ENCODE data around the gene RTL10.

The RTL10 gene

GRCh38 chr22:19854778-19855503, at the start of gene RTL10, which contains the start of gene GNB1L:
RTL10 (minus strand) TSS chr22:19854874; CDS start chr22:19852261, 2,613 bp downstream.
GNB1L (minus strand) TSS chr22:19854874; CDS start chr22:19821355, 33,519 bp downstream.
- DNase-seq (ENCODE audit: low read depth in 3 of 3, low spot score in 1 of 3), result peak; percentile 88 to 93 (median 91)

GRCh38 chr22:19904174-19904856, 49.6 kb upstream of the RTL10 start:
- DNase-seq (ENCODE audit: low read depth in 3 of 3, low spot score in 1 of 3), result no peak

DNA sequence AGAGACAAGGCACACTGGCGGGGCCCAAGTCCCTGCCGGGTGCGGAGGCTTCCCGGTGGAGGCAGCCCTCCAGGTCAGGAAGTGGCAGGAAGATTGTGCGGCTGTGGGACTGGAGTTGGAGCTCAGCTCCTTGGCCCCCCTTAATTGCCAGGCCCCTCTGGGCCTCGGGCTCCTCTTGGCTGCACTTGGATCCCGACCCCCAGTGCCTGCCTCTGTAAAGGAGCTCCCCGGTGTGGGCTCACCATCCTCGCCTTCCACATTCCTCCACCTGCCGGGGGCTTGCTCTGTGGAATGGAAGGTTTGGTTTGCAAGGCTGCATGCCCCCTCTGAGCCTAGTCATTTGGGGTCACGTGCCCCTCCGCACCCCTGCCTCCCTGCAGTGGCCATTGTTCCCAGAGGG, 48.8 kb upstream of the RTL10 start:
- DNase-seq (ENCODE audit: low read depth in 3 of 3, low spot score in 1 of 3), result no peak

DNA sequence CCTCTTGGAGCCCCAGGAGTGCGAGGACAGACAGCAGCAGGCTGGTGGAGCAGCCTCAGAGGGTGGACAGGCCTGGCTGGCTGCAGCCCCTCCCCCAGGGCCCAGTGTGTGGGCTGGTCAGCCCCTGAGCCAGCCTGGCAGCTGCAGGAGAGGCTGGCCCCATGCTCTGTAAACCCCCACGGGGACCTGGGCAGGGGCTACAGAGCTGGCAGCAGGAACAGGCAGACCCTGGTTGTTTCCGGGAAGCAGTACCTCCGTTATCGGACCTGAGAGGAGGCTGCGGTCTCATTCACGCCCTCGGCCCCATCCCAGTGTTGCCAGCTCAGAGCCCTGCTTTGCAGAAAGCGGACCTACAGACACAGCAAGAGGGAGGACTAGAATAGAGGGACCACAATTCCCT, 48.4 kb upstream of the RTL10 start:
- no peak for DNase-seq (ENCODE audit: low read depth in 3 of 3, low spot score in 1 of 3)

DNA sequence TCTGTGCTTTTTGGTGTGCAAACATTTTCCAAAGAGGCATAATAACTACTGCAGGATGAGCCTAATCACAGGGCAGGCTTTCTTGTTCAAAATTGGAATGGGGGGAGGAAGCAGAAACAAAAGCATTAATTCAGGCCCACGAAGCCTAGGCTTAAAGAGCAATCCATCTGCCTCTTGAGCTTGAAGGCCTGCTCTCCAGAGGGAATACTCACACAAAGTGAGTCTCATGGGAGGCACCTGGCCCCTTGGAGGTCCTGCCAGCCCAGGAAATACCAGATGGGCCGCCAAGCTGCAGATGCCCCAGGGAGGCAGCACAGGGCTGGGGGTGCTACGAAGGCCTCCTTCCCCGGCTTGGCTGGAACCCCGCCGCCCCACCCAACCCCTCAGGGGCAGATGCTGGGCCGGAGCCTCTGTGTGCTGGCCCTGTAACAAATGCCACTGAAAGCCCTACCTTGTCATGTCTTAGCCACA, 47.6 kb upstream of the RTL10 start:
- DNase-seq (ENCODE audit: low read depth in 3 of 3, low spot score in 1 of 3), result no peak

GRCh38 chr22:19901577-19902244, 47.0 kb upstream of the RTL10 start:
- no peak for DNase-seq (ENCODE audit: low read depth in 3 of 3, low spot score in 1 of 3)

DNA sequence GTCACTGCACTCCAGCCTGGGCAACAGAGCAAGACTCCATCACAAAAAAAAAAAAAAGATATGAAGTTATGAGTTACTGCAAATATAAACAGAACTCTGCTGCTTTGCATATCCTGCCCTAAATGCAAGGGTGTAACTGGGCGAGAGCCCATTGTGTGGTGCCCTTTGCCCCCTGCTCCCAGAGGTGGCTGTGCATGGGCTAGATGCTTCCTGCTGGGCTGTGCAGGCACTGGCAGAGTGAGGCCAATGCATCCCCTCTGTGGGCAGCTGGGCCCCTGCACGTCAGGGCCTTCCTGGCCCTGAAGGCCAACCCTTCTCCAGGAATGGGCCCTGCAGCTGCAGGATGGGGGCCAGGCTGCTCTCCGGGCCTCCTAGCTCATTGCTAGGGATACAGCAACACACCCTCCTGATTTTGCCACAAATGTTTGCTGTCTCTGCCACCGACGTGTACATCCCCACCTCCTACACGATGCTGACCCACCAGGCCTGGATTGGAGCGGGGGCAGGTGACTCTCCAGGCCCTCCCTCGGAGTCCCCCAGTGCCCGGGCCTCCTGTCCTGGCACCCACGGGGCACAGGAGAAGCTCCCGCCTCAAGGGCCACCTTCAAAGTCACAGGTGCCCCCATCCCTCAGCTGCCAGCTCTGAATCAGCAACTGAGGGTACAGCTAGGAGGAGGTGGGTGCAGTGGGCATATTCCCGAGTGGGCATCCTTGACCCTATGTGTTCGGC, 46.2 kb upstream of the RTL10 start:
- no peak for DNase-seq (ENCODE audit: low read depth in 3 of 3, low spot score in 1 of 3)

DNA sequence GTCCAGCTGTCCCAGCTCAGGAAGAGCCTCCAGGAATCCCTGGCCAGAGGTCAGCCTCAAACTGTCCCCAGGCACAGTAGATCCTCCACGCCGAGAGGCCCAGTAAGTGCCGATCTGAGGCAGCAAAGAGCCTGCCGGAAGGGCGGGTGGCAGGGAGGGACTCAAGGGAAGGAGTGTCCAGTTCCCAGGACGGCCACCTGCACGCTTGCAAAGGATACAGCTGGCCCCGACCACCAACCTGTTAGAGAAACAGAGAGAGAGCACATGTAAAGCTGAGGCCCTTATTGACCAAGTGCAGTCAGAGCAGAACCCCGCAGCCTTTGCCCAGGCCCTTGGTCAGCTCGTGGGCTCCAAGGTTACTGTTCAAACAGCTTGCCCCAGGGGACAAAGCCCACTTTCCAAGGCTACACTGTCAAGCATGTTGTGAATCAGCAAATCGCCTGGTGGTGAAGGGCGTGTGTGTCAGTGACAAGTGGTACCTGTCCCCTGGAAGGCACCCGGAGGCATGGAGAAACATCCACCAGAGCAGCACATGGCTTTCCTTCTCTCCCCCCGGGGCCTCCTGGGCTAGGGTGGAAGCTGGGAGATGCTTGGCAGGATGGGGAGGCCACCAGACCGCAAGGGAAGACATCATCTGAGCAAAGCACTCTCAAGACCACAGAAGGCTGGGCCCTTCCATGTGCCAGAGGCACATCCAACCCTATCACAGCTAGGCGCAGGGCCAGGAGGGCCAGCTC, 44.3 kb upstream of the RTL10 start:
- DNase-seq (ENCODE audit: low read depth in 3 of 3, low spot score in 1 of 3), result no peak

DNA sequence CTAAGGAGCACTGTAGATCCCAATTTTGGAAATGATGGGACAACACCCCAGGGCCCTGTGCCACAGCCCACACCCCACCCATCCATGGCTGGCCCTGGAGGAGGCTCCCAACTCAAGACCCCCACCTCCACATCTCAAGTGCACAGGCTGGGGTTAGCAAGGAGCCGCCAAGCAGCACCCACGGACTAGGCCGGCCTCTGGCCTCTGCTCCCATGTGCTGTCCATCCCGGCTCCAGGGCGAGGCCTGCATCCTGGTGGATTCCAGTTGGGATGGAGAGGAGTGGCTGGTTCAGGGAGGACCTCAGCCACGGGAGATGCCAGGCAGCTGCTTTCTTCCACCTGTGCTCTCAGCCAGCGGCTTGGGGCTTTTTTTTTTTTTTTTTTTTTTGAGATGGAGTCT, 43.5 kb upstream of the RTL10 start:
- no peak for DNase-seq (ENCODE audit: low read depth in 3 of 3, low spot score in 1 of 3)

DNA sequence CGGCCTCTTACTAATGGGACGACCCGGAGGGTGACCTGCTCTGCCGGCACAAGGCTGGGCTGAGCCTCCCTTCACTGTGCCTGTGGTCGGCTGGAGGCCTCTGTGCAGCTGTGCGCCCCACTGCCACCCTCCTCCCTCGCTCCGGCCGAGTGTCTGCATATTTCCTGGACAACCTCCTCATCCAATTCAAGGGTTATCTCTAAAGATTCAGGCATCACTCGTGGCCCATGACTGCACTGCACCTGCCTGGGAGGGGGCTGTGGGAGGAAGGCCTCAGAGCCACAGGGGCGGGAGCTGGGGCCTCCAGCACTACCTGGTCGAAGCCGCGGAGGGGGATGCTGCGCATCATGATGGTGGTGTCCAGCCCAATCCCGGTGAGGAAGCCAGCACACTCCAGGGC, 43.1 kb upstream of the RTL10 start:
- DNase-seq (ENCODE audit: low read depth in 3 of 3, low spot score in 1 of 3), result no peak

GRCh38 chr22:19896665-19897355, 42.1 kb upstream of the RTL10 start:
- no peak for DNase-seq (ENCODE audit: low read depth in 3 of 3, low spot score in 1 of 3)

DNA sequence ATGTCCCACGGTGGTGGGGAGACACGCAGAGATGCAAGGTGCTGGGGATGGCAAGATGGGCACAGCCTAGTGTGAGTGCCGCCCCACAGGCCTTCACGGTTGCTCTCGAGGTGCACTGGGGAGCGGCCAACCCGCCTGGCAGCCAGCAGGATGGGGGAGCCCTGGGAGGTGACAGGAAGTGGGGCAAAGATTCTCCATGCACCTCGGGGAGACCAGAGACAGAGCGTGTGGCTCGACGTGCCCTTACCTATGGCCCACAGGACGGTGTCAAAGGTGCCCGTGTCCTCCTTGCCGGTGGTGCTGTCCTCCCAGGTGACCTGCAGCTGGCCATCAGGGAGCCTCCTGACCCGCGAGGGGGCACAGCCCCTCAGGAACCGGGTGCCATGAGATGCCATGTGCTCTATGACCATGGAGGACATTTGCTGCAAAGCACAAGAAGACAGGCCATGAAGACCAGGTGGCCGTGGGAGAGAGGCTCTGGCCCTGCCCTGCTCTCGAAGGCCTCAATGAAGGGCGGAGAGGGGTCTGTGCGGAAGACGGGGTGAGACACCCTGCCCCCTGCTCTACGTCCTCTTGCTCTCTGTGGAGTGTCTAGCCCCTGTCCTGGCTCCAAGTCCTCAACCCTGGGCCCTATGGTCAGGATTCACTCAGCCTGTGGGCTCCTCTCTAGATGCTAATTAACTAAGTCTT, 40.6 kb upstream of the RTL10 start:
- no peak for DNase-seq (ENCODE audit: low read depth in 3 of 3, low spot score in 1 of 3)

DNA sequence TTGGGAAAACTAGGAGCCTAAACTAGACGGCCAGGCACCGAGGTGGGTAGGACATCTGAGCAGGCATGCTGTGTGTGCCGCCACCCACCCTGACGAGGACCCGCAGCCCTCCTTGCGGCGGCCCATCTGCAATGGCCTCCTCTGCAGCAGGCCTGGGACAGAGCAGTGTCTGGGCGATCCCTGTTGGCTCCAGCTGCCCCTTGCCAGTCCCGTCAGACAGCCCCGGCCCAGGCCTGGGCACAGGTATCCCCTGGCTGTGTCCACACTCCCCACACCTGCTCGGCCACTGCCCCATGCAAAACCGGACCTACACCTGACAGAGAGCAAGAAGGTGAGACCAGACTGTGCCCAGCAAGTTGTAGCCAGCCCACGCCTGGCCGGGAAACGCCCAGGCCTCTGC, 38.7 kb upstream of the RTL10 start:
- DNase-seq (ENCODE audit: low read depth in 3 of 3, low spot score in 1 of 3), result no peak

DNA sequence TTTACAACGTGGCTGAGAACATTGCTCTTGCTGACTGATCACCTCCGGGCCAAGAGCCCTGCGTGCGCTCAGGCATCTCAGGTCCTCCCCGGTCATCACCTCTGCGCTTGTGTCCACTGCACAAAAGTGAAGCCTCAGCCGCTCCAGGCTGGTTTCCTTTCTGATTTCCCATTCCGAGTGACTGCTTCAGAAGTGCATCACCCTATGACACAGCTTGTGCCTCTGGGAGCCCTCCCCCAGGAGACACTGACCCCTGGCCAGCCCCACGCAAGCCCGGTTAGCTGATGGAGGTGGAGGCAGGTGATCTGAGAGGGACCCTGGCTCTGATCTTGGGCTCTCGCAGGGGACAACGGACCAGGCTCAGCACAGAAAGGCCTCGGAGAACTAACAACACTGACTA, 38.3 kb upstream of the RTL10 start:
- DNase-seq (ENCODE audit: low read depth in 3 of 3, low spot score in 1 of 3), result no peak

DNA sequence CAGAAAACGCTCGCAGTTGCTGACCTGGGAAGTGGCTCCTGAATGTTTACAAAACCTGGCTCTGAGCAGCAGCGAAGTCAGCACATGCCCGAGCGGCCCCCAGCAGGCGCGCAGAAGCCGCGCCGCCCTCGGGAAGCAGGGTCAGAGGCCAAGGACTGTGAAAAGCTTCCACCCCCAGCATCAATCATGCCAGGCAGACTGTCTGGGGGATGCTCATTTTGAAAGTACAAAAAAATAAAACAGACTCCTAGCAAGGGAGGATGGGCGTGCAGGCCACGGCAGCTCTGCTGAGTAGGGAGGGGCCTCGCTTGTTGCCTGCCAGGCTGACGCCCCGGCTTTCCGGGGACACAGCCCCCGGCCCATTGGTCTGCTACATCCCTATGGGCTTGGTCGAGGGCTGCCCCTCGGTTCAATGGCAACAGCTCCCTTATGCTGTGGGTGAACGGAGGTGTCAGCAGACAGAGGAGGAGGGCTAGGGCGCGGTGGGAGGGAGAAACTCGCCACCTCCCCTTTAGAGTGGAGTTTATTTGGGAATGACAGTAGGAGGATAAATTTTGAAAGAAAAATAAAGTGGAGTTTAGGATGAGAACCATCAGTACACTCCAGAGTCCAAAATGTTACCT, 37.7 kb upstream of the RTL10 start:
- peak; percentile 24 to 41 (median 28) for DNase-seq (ENCODE audit: low read depth in 3 of 3, low spot score in 1 of 3)

DNA sequence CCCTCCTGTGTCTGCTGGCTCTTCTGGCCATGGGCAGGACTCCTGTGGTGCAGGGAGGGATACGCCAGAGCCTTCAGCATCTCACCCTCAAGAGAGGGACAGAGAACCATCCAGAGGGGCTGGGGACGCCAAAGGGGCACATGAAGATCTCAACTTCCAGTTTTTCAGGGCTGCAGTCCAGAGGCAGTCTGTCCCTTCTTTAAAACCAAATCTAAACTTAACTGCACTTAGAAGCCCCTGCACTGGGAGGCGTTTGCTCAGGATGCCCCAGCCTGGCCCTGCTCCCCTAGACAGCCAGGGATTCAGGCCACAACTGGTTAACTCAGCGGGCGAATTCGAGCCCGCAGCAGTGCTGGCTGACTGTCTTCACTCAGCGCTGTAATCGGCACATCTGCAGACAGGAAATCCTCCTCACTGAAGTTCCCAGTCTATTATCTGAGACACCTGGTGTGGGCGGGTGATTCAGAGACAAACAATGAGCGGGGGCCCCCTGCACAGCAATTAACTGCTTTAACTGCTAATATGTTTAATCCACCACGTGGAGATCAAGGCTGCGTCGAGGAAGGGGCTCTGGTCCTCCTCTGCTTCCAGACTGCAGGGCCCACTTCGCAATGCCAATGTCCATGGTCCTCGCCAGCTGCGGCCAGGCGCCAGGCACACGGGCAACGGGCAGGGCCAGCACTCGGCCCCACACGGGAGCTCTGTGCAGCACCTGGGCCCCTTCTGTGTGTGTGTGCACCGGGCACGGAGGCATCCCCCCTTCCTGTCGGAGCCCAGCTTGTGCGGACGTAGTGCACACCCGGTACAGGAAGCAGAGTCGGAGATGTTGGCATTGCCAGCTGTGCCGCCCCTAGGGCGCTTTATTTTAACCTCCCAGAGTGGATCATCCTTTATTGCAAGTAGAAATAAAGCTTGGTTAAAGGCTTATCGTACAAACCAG, 36.9 kb upstream of the RTL10 start:
- peak; percentile 66 to 70 (median 68) for DNase-seq (ENCODE audit: low read depth in 3 of 3, low spot score in 1 of 3)

DNA sequence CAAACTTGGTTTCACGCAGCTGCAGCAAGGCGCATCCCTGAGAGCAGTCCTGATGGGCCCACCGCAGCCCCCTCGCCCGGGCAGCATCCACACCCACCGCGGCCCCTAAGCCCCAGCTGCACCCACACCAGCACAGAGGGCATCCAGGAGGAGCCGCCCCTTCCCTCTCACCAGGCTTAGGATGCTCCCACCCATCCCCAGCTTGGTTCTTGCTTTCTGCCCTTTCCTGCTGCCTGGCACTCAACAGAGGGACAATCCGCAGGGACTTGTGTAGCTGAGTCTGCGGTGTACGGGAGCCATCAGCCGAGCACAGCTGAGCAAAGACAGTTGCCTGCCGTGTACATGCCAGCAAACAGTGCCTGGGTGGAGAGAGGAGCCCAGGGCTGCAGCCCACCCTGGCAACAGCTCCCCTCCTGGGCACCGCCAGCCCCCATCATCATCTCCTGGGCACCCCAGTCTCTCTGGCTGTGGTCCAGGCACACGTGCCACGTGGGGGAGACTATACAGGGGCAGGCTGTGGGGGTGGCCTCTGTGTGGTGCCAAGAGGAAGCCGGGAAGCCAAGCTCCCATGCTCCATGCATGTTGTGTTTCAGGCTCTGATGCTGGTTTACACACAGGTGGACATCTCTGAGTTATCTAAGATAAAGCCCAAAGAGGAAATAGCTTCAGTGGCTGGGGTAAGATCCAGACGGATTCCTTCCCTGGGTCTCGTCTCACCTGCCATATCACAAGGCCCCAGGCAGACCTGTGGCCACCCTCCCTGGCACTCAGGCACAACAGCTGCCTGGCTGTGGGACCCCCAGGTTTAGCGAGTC, 36.0 kb upstream of the RTL10 start:
- DNase-seq (ENCODE audit: low read depth in 3 of 3, low spot score in 1 of 3), result no peak

Data from stimulated activated CD4-positive, alpha-beta T cell treated with anti-CD3 and anti-CD28 coated beads, TNF-alpha, amount 100 ng/mL, for 1 hour (primary cell).